CD1c-positive myeloid dendritic cell (primary cell): Measurements from ENCODE around the gene SBF2.
A peak's percentile ranks its signal among the peaks of the same experiment; 100 is the strongest.
"Not testable (repeated sequence)": the region's sequence is repeated elsewhere in the genome, so short reads cannot be mapped to it uniquely, and the experiment has no call there.

ENCODE experiments used
- DNase-seq: peaks from one replicate; pipeline ENCODE4 v3.0.0-alpha.2; 2016; ENCODE audit errors: extremely low spot score

Gene SBF2

GRCh38 chr11:10017911-10018310 is 276.1 kb downstream of the SBF2 start:
- DNase-seq, result peak; percentile 15

GRCh38 chr11:10017050-10017449 is 277.0 kb downstream of the SBF2 start:
- no peak for DNase-seq

GRCh38 chr11:10012068-10012467 is 282.0 kb downstream of the SBF2 start:
- DNase-seq, result no peak

GRCh38 chr11:10005955-10006525 is 288.0 kb downstream of the SBF2 start:
- DNase-seq, result no peak

- DNase-seq, result no peak
These were observed 289.4 kb downstream of the SBF2 start for GRCh38 chr11:10004526-10005113.

- no peak for DNase-seq
These were observed 291.8 kb downstream of the SBF2 start for GRCh38 chr11:10002221-10002620.

GRCh38 chr11:9992306-9992705 is 301.7 kb downstream of the SBF2 start:
- no peak for DNase-seq

- no peak for DNase-seq
These were observed 303.6 kb downstream of the SBF2 start for GRCh38 chr11:9990221-9990973.

GRCh38 chr11:9987303-9987702 is 306.7 kb downstream of the SBF2 start:
- not testable (repeated sequence) for DNase-seq

- no peak for DNase-seq
These were observed 311.0 kb downstream of the SBF2 start for GRCh38 chr11:9982796-9983579.

- DNase-seq, result no peak
These were observed 311.8 kb downstream of the SBF2 start for GRCh38 chr11:9982127-9982795.

- no peak for DNase-seq
These were observed 313.1 kb downstream of the SBF2 start for GRCh38 chr11:9980931-9981330.

- DNase-seq, result no peak
These were observed 316.5 kb downstream of the SBF2 start for GRCh38 chr11:9977554-9977953.

- no peak for DNase-seq
These were observed 319.6 kb downstream of the SBF2 start for GRCh38 chr11:9974375-9974774.

- no peak for DNase-seq
These were observed 320.1 kb downstream of the SBF2 start for GRCh38 chr11:9973921-9974320.

GRCh38 chr11:9972989-9973388 is 321.0 kb downstream of the SBF2 start:
- peak; percentile 36 for DNase-seq

GRCh38 chr11:9971894-9972293 is 322.1 kb downstream of the SBF2 start:
- no peak for DNase-seq

- DNase-seq, result no peak
These were observed 325.0 kb downstream of the SBF2 start for GRCh38 chr11:9969068-9969467.

GRCh38 chr11:9962722-9963121 is 331.3 kb downstream of the SBF2 start:
- DNase-seq, result peak; percentile 4

GRCh38 chr11:9957072-9957471 is 336.9 kb downstream of the SBF2 start:
- no peak for DNase-seq

- DNase-seq, result no peak
These were observed 337.5 kb downstream of the SBF2 start for GRCh38 chr11:9956483-9956882.

GRCh38 chr11:9955391-9955790 is 338.6 kb downstream of the SBF2 start:
- DNase-seq, result no peak
